Iris pigment epithelial cell (primary cell): ENCODE results near the gene SYTL5.
A peak's percentile ranks its signal among the peaks of the same experiment; 100 is the strongest.
"Not testable (repeated sequence)": the region's sequence is repeated elsewhere in the genome, so short reads cannot be mapped to it uniquely, and the experiment has no call there.

Experiments
- DNase-seq: peaks from one replicate; pipeline ENCODE4 v3.0.0-alpha.2; 2011; ENCODE audit warnings: low read depth

The SYTL5 gene

DNA sequence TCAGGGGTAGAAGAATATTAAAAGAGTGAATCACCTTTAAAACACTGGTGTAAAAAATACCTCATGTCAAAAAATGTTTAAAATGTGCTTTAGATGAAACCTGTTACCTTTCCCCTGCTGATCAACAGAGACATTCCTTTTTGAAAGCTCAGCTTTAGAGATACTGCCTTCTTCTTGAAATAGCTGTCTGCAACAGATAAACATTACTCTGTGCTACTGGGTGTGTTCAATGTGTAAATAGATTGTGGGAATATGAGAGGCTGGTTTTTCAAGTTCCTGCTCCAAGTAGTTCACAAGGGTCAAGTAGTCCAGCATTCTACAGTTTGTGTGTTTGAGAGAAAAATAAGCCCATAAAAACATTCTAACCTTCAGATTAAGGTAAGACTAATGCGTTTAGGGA, at the start of gene SYTL5:
TSS of gene SYTL5 (plus strand) at position 263 of the 400 bp plus-strand sequence. CDS start 27,337 bp downstream, outside the sequence.
- DNase-seq, result no peak

DNA sequence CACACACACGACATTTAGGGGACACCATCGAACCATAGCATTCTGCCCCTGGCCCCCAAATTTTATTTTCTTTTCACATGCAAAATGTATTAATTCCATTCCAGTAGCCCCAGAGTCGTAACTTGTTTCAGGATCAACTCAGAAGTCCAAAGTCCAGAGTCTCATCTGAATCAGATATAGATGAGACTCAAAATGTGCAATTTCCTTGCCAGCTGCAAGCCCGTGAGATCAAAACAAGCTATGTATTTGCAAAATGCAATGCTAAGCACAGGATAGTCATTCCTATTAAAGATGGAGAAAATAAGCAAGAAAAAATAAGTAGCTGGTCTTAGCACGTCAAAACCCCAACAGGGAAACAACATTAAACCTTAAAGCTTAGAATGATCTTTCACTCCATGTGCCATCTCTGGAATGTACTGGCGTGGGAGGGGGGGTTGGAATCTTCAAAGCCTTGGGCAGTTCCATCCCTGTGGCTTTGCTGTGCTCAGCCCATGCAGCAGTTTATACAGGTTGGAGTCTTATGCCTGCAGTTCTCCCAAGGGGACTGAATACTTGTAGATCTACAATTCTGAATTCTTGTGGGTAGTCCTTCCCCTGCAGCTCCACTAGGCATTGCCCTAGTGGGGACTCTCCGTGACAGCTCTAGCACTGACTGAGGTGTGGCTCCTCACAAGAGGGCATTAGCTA, 47.7 kb upstream of the SYTL5 start:
- peak; percentile 14 for DNase-seq

DNA sequence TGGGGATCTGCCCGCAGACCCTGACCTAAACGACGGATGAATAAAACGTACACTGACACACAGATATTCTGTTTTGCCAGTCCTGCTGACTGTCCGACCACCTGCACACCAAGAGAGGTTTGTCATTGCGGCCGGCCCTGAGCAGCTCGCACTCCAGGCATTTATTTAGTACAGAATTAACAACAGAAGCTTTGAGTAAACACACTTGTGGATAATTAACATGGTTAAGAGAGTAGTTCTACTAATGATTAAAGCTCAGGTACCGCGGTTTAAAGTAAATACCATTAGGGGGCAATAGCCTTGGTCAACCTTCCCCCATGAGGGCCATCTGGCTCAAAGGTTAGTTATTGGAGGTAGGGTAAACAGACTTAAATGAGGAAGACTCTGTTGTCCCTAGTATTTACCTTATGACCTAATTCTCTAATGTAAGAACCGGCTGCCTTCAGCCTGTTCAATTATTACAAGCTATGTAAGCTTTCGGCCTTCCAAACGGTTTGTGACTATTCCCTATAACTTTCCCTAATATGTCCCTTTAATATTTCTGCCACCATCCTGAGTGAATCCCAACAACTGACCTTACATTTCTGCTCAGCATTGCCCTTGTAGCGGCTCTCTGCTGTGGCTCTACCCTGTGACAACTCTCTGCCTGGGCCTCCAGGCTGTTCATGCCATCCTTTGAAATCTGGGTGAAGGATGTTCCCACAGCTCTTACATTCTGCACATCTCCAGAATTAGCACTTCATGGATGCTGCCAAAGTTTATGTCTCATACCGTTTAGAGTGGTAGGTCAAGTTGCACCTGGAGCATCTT, 46.9 kb upstream of the SYTL5 start:
- DNase-seq, result no peak

DNA sequence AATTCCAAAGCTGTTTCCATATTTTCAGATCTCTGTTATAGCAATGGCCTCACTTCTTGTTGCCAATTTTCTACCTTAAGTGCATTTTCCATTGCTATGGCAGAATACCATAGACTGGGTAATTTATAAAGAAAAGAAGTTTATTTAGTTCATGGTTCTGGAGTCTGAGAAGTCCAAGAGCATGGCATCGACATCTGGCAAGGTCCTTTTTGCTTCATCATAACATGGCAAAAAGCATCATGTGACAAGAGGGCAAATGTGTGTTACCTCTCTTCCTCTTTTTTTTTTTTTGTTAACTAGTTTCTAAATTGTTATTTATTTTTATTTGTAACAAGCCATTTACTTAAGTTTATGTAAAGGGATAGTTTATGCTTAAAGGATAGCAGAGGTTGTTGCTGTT, 45.2 kb upstream of the SYTL5 start:
- DNase-seq, result no peak

DNA sequence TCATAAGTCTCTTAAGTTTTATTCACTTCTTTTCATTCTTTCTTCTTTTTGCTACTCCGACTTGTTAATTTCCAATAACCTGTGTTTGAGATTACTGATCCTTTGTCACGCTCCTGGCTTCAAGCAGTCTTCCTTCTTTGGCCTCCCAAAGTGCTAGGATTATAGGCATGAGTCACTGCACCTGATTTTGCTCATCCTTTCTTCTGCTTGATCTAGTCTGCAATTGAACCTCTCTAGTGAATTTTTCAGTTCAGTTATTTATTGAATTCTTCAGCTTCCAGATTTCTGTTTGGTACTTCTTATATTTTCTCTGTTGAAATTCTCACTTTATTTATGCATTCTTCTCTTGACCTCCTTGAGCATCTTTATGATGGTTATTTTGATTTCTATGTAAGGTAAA, 38.6 kb upstream of the SYTL5 start:
- no peak for DNase-seq

DNA sequence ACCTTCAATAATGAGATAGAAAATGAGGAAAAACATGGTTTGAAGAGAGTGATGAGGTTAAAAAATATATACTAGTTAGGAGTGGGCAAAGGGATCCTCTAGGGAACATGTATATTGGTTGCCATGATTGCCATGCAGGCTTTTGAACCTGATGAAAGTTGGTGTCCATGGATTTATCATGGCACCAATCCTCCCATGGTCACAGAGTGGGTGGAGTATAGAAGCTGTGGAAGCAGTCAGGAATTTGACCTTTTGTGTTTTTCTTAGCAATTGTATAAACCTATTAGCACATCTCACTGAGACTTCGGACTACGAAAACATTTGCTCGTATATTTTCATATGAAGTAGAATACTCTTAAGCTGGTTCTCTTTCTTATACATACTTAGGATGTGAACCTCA, 30.9 kb upstream of the SYTL5 start:
- peak; percentile 17 for DNase-seq

DNA sequence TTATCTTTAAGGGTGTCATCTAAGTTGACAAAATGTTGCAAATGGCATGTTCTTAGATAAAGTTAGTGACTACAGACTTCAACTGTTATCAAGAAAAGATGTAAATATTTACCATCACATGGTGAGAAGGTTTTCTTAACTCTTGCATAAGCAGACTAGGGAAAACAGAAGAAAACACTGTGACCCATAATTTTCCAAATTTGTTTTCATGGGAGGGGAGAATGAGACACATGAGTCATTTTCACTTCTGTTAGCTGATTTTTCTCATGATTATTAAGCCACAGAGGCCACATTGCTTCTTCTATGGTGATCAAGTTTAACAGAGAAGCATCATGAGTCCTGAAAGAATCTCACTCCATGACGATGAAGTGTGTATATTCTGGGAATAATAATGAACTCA, 30.2 kb upstream of the SYTL5 start:
- DNase-seq, result peak; percentile 27

DNA sequence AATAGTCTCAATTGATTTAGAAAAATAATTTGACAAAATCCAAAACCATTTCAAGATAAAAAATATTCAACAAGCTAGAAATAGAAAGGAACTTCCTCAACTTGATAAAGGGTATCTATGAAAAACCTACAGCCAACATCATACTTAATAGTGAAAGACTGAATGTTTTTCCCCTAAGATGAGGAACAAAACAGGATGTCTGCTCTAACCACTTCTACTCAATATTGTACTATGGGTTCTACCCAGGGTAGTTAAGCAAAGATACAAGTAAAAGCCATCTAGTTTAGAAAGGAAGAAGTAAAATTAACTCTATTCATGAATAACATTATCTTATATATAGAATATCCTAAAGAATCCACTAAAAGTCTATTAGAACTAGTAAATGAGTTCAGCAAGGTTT, 21.5 kb upstream of the SYTL5 start:
- DNase-seq, result no peak

DNA sequence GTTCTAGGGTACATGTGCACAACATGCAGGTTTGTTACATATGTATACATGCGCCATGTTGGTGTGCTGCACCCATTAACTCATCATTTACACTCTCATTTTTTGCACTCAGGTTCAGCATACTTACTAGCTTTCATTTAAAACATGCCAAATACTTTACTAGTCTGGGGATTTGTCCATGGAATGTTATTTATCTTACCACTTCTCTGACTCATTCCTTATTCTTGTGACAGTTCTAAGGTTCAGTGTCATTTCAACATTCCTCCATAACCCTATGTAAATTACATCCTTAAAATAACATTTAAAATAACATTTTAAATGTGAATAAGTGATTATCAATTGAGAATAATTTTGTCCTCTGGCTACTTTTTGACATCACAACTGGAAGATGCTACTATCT, 19.5 kb upstream of the SYTL5 start:
- DNase-seq, result peak; percentile 63

DNA sequence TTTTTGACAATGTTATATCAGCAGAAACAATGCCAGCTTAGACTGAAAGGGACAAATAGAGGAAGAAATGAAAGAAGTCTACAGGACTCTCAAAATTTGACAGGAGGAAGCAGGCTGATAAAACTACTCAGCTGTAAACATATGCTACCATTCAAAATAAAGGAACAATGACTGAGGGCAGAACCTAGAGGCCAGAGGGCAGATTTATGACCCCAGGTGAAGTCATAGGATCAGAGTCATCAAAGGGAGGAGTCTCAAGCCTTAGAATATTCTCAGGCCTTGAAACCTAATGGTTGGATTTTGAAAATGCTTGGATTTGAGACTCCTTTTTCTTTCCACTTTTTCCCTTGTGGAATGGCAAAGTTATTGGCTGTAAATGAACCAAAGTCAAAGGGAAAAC, 17.0 kb upstream of the SYTL5 start:
- DNase-seq, result no peak

DNA sequence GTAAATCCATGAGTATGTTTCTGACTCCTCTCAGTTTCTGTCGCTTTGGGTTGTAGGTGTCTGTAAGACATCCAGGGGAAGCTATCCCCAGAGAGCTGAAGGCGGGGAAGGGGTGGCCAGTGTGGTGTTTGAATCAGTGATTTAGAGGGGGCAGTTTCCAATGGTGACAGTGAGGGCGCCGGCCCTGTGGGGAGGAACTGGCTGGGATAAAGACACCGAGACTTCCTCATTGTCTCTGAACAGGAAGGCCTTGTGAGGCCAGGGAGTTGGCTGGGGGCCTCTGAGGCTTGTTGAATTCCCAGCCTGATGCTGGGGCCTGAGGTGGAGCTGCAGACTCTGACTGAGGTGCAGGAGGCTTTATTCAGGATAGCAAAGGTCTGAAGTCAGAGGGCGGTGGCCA, 15.1 kb upstream of the SYTL5 start:
- not testable (repeated sequence) for DNase-seq

DNA sequence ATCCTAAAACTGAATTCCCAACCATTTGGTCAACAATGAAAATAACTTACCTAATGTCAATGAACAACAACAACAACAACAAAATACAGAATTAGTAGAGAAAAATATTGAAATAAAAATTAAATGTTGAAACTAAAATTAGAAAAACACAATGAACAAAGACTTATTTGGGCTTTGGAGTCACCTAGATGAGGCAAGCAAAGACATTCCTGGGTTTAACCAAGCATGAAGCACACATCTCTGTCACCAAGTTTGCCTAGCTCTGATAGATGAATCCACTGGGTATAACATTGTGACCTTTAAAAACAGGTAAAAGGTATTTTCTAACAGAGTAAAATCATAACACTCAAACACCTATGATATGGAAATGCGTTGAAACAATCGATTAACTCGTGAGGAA, 13.2 kb upstream of the SYTL5 start:
- DNase-seq, result no peak

DNA sequence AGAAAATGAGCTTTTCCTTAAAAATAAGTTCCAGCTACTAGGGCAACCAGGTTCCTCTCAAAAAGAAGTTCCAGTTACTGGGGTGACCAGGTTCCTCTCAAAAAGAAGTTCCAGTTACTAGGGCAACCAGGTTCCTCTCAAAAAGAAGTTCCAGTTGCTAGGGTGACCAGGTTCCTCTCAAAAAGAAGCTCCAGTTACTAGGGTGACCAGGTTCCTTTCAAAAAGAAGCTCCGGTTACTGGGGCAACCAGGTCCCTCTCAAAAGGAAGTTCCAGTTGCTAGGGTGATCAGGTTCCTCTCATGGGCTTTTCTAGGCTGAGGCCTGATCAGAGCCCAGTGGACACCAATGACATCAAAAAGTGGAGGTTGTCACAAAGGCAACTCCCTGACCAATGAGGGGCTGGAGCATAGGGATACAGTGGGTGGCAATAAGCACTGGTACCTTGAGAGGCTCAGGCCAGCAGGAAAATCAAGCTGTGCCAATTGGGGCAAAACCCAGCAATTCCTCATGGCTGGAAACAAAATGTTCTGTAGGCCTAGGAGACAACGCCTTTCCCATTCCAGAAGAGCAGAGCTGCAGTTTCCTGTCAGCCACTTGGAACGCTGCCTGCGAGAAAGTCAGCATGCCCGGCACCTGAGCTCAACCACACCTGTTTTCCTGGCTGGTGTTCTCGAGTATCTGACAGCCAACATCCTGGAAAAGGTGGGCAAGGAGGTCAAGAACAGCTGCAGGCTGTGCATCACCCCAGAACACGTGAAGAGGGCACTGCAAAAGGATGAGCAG, 12.3 kb upstream of the SYTL5 start:
- no peak for DNase-seq

DNA sequence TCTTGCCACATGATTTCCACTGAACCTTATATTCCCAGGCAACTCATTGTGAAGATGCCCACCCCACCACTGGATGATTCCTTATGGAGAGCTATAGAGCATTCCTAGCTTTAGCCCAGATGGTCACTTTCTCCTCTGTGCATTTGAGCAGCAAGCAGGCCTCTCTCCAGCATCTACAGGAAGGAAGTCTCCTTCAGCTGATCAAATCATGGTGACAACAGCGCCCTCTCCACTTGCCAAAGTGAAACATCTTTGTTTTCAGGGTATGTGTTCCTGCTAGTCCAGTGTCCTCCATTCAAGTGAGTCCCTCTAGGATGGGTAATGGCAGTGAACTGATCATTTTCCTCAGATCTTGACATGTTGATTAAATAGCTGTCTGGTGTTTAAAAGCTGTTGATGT, 10.9 kb upstream of the SYTL5 start:
- DNase-seq, result no peak

DNA sequence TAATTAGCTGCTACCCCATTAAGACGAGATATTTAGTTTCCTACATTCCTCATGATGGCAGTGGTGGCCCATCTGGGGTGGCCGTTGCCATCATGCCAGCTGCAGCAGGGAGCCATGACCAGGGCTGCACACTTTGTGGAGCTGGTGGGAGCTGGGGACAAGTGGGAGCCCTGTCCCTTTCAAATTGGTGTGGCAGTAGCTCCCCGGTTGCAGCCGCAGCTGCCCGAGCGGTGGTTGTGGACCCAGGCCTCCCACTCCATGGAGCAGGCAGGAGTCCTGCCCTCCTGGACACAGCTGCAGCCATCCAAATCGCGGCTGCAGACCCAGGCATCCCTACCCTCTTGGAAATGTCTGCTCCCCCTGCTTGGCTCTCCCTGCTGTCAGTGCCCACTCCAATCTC, 9.3 kb upstream of the SYTL5 start:
- no peak for DNase-seq

DNA sequence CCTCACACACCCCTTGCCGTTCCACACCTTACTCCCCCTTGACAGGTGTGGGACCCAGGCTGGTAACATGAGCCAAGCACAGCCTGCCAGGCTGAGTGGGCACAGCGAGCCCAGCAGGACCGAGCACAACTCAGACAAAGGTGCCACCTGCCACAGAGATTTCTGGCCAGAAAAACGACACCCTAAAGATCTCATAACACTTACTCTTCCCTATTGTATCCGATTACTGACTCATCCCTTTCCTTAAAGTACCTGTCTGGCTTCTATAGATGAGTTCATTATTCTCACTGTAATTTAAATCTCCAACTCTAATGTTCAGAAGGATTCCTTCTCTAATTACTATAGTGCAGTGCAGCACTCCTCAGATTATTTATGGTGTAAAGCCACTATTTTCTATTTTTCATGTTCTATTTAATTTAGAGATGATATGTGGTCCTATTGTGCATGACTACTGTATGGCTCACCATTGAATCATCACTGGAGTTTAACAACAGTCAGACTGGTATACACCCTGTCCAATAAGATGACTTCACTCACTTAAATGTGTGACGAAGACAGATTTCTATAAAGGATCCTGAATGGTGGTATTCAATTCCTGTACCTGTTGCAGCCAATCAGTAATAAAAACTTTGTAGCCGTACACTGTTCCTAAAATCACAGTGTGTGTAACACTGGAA, 7.6 kb upstream of the SYTL5 start:
- peak; percentile 76 for DNase-seq

DNA sequence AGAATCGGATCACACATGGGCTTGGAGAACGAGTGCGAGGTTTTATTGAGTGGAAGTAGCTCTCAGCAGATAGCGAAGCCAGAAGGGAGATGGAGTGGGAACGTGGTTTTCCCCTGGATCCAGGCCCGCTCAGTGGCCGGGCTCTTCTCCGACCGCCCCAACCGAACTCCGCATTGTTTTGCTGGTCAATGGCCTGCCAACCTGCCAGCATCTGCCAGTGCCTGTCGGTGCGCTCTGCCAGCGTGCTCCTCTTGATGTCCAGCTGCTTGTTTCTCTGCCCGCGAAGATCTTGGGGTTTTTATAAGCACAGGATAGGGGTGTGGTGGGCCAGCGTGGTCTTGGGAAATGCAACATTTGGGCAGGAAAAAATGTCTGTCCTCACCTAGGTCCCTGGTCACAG, 5.6 kb upstream of the SYTL5 start:
- DNase-seq, result no peak

DNA sequence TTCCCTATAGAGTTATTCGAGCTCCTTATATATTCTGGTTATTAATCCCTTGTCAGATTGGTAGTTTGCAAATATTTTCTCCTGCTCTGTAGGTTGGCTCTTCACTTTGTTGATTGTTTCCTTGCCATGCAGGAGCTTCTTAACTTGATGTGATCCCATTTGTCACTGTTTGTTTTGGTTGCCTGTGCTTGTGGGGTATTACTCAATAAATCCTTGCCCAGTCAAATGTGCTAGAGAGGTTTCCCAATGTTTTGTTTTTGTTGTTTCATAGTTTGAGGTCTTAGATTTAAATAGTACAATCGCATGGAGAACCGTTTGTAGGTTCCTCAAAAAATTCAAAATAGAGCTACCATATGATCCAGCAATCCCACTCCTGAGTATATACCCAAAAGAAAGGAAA, 2.3 kb upstream of the SYTL5 start:
- peak; percentile 30 for DNase-seq

DNA sequence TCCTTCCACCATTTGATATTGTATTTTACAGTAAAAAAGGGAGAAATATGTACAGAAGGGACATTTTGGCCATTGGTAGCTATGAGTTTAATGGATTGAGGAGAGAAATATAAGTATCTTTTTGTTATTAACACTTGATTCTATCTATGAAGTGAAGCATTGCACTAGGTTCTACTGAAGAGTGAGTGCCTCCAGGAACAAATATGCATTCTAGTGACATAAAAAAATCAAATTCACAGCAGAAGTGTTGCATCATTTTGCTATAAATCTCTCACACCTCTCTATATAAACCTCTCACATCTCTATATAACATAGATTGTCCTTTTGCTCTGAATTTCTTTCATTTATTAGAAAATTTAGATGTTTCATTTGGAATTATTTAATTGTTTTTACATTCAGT, 425 bp downstream of the SYTL5 start:
- DNase-seq, result no peak

DNA sequence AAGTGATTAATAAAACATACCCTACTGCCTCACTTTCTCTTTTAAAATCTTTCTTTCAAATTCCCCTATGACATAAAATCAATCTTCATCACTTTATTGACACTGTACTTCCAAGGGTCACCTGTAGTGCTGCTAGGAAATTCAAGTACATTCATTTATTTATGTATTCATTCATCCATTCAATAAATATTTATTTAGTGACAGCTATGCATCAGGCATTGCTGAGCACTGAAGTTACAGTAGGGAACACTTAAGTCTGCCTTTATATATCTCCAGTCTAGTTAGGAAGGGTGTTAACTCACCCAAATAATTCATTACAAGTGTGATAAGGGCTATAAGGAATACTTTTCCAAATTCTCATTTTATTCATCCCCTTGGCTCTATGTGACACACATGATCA, 2.3 kb downstream of the SYTL5 start:
- DNase-seq, result no peak

DNA sequence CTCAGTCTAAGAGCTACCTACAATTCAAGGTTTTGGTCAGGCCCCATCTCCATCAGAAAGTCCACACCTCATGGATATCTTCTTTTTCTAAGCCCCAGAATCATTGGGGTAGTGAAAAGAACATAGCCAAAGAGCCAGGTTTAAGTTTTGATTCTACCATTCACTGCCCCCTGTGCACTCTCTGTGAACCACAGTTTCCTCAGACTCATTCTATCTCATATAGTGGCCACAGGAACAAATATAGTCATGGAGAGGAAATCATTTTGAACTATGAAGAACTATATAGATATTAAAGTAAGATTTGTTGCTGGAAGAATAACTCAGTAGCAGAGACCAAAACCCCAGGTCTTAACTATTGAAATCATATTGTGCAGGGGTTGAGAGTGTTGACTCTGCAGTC, 3.3 kb downstream of the SYTL5 start:
- DNase-seq, result no peak

DNA sequence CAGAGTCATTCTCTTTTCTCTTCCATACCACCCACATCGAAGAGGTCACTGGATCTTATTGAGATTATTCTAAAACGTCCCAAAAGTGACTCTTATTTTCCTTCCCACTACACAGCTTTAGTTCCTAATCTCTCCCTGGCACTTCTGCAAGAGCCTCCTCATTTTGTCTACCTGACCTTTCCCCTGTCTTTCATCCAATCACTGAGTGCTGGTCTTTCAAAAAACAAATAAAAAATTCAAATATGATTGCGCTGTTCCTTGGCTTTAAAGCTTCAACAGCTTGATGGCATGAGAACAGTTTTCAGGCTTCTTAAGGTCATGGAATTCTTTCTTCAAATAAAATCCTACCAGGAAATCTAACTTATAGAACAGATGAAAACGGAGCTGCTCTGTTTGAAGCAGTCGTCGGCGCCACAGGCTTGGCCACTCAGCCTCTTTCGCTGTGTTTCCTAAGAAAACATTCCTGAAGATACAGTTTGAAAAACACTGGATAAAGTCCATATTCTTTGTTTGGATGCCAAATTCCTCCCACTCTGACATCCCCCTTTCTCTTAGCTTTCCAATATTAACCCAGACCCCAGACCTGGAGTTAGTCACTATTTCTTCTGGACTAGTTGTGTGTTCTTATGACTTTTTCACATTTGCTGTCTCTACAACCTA, 12.5 kb downstream of the SYTL5 start:
- DNase-seq, result no peak
